Activated T-cell treated with anti-CD3 and anti-CD28 coated beads for 24 hours (primary cell): ENCODE data around the gene ACKR3.

Experiments
- DNase-seq: peaks from one replicate; pipeline ENCODE4 v3.0.0-alpha.2; 2020; ENCODE audit warnings: low read depth

Gene ACKR3

DNA sequence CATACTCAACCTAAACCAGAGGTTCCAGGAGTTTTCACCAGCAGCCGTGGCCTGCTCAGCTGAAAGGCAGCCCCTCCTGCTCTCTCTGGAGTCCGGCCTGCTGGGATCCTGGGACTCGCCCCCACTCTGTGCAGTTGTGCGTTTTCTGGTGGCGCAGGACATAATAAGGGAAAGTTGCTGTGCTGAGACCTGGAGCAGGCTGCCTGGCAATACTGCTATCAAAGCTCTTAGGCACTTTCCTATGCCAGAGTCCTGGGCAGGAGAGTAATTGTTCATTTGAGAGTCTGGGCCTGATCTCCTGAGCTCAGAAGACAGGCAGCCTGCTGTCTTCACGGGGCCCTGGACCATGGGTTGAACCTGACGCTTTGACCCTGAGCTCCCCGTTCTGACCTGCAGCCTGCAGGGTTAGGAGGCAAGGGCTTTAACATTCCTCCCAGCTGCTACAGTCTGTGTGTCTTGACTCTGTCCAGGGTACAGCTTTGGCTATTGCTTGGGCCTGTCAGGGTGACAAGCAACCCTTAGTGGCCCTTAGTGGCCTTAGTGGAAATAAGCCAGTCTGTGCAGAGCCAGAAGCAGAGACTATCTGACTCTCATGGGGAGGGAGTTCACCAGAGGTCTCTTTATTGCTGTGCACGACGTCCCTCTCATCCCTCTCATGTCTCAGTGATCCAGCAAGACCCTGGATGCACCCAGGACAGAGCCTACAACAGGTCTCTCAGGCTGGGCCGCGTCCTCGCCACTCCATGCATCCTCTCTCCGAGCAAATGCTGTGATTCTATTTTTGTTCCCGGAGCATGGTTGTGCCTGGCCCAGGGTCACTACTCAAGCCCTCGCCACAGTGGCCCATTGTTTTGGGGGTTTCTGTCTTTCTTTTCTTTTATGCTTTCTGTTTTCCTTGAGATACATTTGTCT is 60.6 kb downstream of the ACKR3 start:
- DNase-seq, result no peak

DNA sequence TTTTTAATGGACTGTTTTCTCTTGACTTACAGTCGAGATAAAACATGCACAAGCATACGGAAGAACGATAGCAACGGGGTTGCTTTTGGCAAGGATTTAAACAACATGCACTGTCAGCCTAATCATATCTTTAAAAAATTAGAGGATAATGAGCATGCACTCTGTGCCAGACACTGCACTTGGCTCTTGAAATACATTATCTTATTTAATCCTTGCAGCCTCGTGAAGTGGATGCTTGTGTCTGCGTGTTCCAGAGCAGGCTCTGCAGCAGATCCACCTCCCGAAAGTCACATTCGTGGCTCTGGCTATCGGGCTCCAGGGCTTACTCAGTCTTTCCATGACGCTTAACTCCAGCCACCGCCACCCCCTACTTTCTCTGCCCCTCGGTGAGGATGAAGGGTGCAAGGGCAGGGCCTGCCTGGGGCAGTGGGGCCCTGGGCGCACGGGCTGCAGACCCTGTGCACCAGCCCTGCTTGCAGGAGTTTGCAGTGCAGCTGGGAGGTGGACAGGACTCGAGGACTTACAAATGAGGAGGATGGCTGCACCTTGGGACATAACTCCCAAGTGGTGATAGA is 61.7 kb downstream of the ACKR3 start:
- DNase-seq, result no peak

DNA sequence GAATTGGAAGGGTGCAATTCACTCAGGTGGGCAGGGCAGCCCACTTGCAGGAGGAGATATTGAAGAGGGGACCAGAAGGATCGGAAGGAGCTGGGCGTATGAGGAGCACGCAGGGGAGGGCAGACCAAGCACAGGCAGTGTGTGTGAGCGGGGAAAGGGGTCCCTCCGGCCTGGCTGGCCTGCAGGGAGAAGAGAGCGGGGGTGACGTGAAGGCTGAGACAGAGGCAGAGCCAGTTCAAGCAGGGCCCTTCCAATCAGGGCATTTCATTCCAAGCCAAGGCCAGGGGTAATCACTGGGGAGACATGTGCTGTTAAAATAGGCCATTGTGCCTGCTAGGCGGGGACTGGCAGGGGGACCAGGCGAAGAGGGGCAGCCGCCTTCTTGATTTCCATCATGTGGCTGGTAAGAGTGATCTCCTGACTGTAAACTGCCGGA is 62.2 kb downstream of the ACKR3 start:
- no peak for DNase-seq
